ACC112 (cell line): ENCODE measurements around the gene GALNT5.
A peak's percentile ranks its signal among the peaks of the same experiment; 100 is the strongest.

ENCODE experiments used
- H2AFZ ChIP-seq: fragments of 200-600 bp; sonication (generic); one replicate; pipeline ENCODE4 v1.6.0; 2017; ENCODE audit warnings: antibody characterized with exemption, low read length; ENCODE audit not compliant: unreplicated experiment
- H3K27ac ChIP-seq: fragments of 200-600 bp; sonication (generic); 2 replicates; pipeline ENCODE4 v1.5.1; 2014; ENCODE audit warnings: low read depth, mild to moderate bottlenecking, antibody characterized with exemption, low read length, moderate library complexity
- H3K27me3 ChIP-seq: fragments of 200-600 bp; sonication (generic); 2 replicates; pipeline ENCODE4 v1.6.1; 2014; ENCODE audit warnings: mild to moderate bottlenecking, antibody characterized with exemption, low read length, moderate library complexity, mixed read lengths; ENCODE audit not compliant: insufficient read depth
- H3K36me3 ChIP-seq: fragments of 200-600 bp; sonication (generic); 2 replicates; pipeline ENCODE4 v1.6.1; 2016; ENCODE audit warnings: mild to moderate bottlenecking, antibody characterized with exemption, low read length, moderate library complexity, mixed read lengths; ENCODE audit not compliant: insufficient read depth
- H3K4me1 ChIP-seq: fragments of 200-600 bp; sonication (generic); one replicate; pipeline ENCODE4 v1.6.1; 2016; ENCODE audit warnings: low read length, mixed read lengths; ENCODE audit not compliant: insufficient read depth, unreplicated experiment, control insufficient read depth
- H3K4me3 ChIP-seq: fragments of 200-600 bp; sonication (generic); 2 replicates; pipeline ENCODE4 v1.5.1; 2014; ENCODE audit warnings: mild to moderate bottlenecking, low read depth, low read length
- H3K79me2 ChIP-seq: fragments of 200-600 bp; sonication (generic); one replicate; pipeline ENCODE4 v1.6.0; 2016; ENCODE audit warnings: low read length; ENCODE audit not compliant: control insufficient read depth, unreplicated experiment, insufficient read depth

GALNT5 gene

DNA sequence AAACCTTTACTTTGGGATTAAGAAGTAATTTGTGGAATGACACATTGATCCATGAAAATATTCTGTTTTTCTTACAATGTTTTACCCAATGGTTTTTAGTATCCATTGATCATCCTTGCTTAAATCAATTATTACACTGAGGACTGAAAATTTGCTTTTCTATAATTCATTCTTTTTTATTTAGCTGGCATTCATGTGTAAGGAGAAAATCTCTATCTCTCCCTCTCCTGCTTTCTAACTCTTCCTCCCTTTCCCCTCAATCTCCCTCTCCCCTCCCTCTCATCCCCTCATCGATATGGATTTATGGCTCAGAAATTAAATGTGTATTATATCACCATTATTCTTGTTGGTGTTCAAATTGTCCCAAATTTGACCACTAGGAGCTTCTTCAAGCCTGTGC lies 29.7 kb downstream of the GALNT5 start:
- Histone ChIP-seq H3K27ac (no peak overlapping the region), H3K79me2 (no peaks in the 10 kb centered on the region), H3K27me3 (no peaks in the 10 kb centered on the region), H3K4me3 (no peak overlapping the region), H2AFZ (no peak overlapping the region), H3K36me3 (no peaks in the 10 kb centered on the region), H3K4me1 (no peaks in the 10 kb centered on the region)

DNA sequence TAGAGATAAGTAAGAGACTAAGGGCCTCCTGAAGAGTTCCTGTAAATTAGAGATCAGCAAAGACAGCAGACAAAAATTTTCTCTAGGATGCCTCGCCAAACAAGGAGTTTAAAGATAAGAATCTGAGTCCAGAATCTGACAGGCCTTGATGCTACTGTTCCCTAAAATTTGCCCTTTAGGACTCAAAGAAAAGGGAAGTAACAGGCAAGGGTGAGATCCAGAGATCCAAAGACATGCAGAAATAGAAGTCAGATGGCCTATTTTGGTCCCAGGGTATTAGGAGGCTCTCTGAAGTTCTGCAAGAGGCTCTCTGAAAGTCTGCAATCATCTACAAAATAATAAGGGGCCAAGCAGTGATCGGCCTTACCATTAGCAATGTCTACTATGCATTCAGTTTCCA lies 33.0 kb downstream of the GALNT5 start:
- no peaks in the 10 kb centered on the region for H3K4me1 ChIP-seq
- H3K79me2 ChIP-seq: no peaks in the 10 kb centered on the region
- no peaks in the 10 kb centered on the region for H3K27me3 ChIP-seq
- no peak overlapping the region for H3K4me3 ChIP-seq
- H3K27ac ChIP-seq: no peak overlapping the region
- no peaks in the 10 kb centered on the region for H3K36me3 ChIP-seq
- H2AFZ ChIP-seq: no peak overlapping the region

DNA sequence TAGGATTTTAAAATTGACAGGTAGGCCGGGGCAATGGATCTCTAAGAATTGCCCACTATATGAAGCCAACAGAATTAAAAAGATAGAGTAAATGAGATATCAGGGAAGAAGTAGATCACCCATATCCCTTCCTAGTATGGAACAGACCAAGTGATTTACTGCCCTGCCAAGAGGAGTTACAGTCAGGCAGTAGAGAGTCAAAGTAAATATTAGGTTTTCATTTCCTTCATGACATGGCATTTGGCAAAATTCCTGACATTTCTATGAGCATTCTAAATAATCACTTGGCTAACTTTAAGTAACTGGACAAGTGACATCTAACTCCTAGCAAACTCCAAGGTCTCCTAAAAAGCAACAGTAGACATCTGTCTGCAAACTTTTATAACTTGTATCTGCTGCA lies 33.5 kb downstream of the GALNT5 start:
- no peak overlapping the region for H3K27ac ChIP-seq
- H3K79me2 ChIP-seq: no peaks in the 10 kb centered on the region
- no peaks in the 10 kb centered on the region for H3K36me3 ChIP-seq

DNA sequence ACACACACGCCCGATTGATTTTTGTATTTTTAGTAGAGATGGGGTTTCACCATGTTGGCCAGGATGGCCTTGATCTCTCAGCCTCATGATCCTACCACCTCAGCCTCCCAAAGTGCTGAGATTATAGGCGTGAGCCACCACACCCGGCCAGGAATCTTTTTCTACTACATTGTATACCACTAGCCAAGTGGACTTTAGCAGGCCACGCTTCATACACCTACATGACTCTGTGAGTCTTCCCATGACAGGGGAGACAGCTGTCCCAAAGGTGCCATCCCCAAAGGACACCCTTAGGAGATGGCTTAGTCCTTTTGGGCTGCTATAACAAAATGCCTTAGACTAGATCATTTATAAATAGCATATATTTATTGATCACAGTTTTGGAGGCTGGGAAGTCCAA lies 35.3 kb downstream of the GALNT5 start:
- Histone ChIP-seq H3K4me3 (no peak overlapping the region), H3K79me2 (no peaks in the 10 kb centered on the region), H3K36me3 (no peaks in the 10 kb centered on the region), H2AFZ (no peak overlapping the region), H3K4me1 (no peaks in the 10 kb centered on the region), H3K27me3 (no peaks in the 10 kb centered on the region), H3K27ac (no peak overlapping the region)

More for the DNA sequence above, 33.5 kb downstream of the GALNT5 start:
- Histone ChIP-seq H3K4me3 (no peak overlapping the region), H3K27me3 (no peaks in the 10 kb centered on the region), H3K4me1 (no peaks in the 10 kb centered on the region), H2AFZ (no peak overlapping the region)

DNA sequence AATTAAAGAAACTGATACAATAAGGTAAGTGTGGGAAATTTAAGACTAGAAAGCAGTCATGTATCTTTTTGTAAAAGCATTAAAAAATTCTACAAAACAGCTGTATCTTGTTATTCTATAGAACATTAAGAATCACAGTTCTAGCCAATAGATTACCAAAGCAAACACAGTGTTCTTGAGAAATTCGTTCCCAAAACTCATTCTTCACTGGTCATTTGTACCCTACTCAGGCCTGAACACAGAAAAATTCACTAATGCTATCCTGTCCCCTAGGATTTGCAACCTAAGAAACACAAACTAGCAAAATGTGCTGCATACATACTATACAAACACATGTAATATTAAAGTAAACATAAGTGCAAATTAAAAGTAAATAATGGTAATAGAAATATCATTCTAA lies 39.0 kb downstream of the GALNT5 start:
- Histone ChIP-seq H3K27ac (no peak overlapping the region), H3K4me3 (no peak overlapping the region), H3K4me1 (no peaks in the 10 kb centered on the region), H3K36me3 (no peaks in the 10 kb centered on the region), H2AFZ (no peak overlapping the region), H3K27me3 (no peaks in the 10 kb centered on the region), H3K79me2 (no peaks in the 10 kb centered on the region)

DNA sequence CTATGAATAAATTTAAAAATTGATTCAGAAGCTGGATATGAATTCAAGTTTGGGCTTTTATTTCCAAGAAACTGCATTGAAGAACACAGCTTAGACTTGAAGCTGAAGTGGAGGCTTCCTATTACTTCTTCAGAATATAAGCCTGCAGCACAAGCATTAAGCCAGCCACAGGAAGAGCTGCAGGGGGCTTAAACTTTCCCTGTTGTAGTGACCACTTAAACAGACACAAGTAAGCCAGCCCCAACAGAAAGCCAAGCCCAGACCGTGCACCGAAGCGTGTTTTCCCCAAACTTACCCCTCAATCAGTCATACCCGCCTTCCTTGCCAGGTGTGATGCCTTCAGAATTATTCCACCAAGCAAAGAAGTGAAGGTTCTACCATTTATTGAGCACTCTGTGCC lies 39.5 kb downstream of the GALNT5 start:
- no peak overlapping the region for H3K27ac ChIP-seq
- no peaks in the 10 kb centered on the region for H3K4me1 ChIP-seq
- H3K79me2 ChIP-seq: no peaks in the 10 kb centered on the region
- no peaks in the 10 kb centered on the region for H3K36me3 ChIP-seq
- no peaks in the 10 kb centered on the region for H3K27me3 ChIP-seq
- no peak overlapping the region for H2AFZ ChIP-seq
- H3K4me3 ChIP-seq: no peak overlapping the region

DNA sequence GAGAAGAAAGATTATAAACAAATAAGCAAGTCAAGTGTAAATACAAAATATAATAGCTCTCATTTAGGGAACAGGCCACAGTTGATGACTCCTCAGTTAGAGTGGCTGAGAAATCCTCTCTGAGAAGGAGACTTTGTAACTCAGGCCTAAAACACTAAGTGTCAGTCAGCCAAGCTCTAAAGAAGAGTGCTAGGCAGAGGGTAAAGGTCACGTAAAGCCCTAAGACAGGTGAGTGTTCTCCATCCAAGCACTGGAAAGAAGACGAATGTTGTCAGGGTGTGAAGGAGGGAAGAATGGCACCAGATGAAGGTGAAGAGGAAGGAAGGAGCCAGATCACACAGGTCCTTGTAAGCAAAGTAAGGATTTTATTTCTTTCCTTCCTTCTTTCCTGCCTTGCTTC lies 43.8 kb downstream of the GALNT5 start:
- no peak overlapping the region for H3K27ac ChIP-seq

DNA sequence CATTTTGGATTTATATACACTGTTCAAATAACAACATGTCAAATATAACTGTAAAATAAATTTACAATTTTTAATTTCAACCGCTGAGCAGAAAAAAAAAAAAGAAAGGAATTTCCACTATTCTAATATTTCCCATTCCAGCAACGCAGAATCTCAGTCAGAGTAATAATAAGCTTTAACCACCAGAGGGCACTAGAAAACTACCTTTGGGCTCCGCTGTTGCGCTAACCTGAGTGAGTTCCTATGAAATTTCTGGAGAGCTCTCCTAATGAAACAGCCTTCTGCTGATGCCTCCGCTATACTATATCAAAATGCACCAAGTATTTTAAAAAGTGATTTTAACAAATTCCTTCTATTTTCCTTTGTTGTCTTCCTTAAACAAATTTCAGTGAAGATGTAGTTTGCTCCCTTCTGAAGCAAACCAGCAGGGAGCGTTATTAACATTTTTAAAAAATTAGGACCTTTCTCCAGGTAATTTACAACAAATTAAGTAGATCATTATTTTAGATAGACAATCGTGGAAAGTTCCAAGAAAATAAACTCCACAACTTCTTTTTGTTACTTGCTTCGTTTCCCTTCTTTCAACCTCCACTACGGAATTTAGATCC lies 45.1 kb downstream of the GALNT5 start:
- no peak overlapping the region for H3K27ac ChIP-seq
- no peak overlapping the region for H3K4me3 ChIP-seq
- H3K4me1 ChIP-seq: peaks cover 23% of the 10 kb centered on the region
- no peak overlapping the region for H2AFZ ChIP-seq
- H3K27me3 ChIP-seq: no peaks in the 10 kb centered on the region
- H3K36me3 ChIP-seq: no peaks in the 10 kb centered on the region
- H3K79me2 ChIP-seq: no peaks in the 10 kb centered on the region

More for the DNA sequence above, 43.8 kb downstream of the GALNT5 start:
- Histone ChIP-seq H3K4me3 (no peak overlapping the region), H2AFZ (no peak overlapping the region), H3K4me1 (peaks cover 22% of the 10 kb centered on the region), H3K36me3 (no peaks in the 10 kb centered on the region), H3K27me3 (no peaks in the 10 kb centered on the region), H3K79me2 (no peaks in the 10 kb centered on the region)

DNA sequence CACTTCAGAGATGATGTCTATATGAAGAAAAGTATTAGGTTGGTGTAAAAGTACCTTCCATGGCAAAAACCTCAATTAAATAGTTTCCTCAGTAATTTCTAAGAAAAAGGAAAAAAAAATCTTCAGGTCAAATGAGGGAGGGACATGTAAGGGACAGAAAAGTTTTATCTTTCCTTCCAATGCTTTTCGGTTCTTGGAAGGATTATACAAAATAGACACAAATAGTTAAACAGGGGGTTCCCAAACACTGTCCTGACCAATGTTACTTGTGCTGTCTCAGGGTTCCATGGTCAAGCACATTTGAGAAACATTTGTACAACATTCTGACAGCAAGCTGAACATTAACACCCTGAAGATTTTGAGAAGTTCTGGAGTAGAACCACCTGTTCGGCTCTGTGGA lies 46.1 kb downstream of the GALNT5 start:
- no peak overlapping the region for H3K4me3 ChIP-seq
- H3K36me3 ChIP-seq: no peaks in the 10 kb centered on the region
- H3K4me1 ChIP-seq: peaks cover 23% of the 10 kb centered on the region
- H3K27ac ChIP-seq: no peak overlapping the region
- no peak overlapping the region for H2AFZ ChIP-seq
- no peaks in the 10 kb centered on the region for H3K27me3 ChIP-seq
- H3K79me2 ChIP-seq: no peaks in the 10 kb centered on the region

DNA sequence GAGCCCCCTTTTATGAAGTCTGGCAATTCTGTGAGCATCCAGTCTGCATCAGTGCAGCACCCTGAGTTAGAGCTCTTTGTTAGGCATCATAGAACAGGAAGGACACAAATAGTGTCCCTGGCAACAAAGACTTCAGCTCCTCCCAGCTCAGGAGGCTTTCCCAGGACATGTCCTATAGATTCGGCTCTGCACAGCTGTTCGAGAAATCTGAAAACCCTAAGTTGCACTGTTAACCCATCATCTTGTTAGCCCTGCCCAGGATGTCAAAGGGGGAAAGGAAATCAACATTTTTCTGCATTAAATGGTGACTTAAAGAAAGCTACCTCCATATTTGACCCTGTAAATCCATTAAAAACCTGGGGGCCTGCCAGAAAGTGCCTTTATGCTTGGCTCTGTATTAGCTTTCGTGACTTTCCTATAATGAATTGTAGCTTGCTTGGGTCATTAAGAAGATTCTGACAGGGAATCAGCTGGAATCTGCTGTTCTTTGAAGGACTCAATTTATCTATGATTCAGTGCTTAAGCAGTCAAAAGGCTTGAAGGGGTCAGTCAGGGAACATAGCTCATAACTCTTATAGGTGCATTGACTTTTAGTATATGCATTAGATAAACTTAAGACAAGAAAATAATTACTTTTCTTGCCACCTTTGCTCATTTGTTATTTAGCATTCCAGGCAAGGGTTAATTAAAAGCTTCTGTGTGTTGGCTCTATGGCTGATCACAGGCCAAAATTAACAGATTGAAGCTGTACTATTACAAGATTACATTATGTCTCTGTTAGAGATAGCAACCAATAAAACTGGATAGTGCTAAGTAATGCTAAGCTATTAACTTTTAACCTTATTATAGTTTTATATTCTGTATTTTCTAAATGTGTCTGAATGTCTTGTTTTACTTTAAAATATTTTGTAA lies 47.6 kb downstream of the GALNT5 start:
- Histone ChIP-seq H3K4me3 (no peak overlapping the region), H3K27ac (peak overlapping the region; percentile 67), H3K79me2 (no peaks in the 10 kb centered on the region), H2AFZ (no peak overlapping the region), H3K4me1 (peaks cover 23% of the 10 kb centered on the region), H3K27me3 (no peaks in the 10 kb centered on the region), H3K36me3 (no peaks in the 10 kb centered on the region)

DNA sequence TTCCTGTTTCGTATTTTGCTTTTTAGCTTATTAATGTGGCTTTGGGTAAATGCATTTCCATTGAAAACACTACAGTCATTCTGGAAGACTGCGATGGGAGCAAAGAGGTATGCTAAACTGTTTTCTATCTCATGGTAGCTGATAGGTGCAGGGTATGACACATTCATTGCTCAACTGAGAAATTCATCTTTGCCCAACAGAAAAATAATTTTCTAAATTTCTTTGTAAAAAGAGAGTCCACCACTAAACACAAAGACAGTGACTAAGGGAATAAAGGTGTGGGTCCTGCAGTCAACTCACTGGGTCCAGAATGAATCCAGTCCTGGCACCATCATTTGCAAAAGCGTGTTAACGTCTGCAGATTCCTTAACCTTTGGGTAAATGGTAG lies 48.2 kb downstream of the GALNT5 start:
- no peaks in the 10 kb centered on the region for H3K79me2 ChIP-seq
- H3K4me1 ChIP-seq: peaks cover 24% of the 10 kb centered on the region
- H2AFZ ChIP-seq: no peak overlapping the region
- peak overlapping the region; percentile 67 for H3K27ac ChIP-seq
- no peak overlapping the region for H3K4me3 ChIP-seq
- no peaks in the 10 kb centered on the region for H3K36me3 ChIP-seq
- no peaks in the 10 kb centered on the region for H3K27me3 ChIP-seq
